ENCODE data around the gene TRIM43.
"Not testable (repeated sequence)": the region's sequence is repeated elsewhere in the genome, so short reads cannot be mapped to it uniquely, and the experiment has no call there.

The TRIM43 gene

DNA sequence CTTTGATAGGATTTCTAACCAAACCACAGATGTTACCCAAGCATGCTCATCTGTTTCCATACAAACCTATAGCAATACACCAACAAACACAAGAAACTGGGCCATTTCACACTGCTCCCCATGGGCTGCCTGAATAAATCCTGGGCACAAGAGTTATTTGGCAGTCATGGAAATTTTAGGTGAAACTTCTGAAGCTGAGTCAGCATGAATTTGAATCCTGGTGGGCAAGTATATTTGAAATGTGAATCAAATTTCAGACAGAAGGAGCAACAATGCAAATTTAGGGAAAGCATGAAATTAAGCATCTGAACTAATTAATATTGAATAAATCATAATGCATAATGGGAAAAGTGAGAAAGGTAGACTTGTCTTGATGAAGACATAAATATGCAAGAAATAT, 15.9 kb upstream of the TRIM43 start:
- intact Hi-C loops (cut with DNase I; ENCODE audit: low total_unique reads): no loop called here
- DNase-seq: no peak
- no peak overlapping the region for H3K27ac ChIP-seq
- peaks cover 0 to 1% of the 10 kb centered on the region in 2 donors for H3K27me3 ChIP-seq
- TF ChIP-seq, protein P1, sequence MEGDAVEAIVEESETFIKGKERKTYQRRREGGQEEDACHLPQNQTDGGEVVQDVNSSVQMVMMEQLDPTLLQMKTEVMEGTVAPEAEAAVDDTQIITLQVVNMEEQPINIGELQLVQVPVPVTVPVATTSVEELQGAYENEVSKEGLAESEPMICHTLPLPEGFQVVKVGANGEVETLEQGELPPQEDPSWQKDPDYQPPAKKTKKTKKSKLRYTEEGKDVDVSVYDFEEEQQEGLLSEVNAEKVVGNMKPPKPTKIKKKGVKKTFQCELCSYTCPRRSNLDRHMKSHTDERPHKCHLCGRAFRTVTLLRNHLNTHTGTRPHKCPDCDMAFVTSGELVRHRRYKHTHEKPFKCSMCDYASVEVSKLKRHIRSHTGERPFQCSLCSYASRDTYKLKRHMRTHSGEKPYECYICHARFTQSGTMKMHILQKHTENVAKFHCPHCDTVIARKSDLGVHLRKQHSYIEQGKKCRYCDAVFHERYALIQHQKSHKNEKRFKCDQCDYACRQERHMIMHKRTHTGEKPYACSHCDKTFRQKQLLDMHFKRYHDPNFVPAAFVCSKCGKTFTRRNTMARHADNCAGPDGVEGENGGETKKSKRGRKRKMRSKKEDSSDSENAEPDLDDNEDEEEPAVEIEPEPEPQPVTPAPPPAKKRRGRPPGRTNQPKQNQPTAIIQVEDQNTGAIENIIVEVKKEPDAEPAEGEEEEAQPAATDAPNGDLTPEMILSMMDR (IDR thresholded peaks at IDR 0.05): no peak
- no peaks in the 10 kb centered on the region for H3K9me3 ChIP-seq
- H3K4me3 ChIP-seq: no peak overlapping the region
- H3K4me1 ChIP-seq: no peaks in the 10 kb centered on the region
- H3K36me3 ChIP-seq: no peaks in the 10 kb centered on the region

DNA sequence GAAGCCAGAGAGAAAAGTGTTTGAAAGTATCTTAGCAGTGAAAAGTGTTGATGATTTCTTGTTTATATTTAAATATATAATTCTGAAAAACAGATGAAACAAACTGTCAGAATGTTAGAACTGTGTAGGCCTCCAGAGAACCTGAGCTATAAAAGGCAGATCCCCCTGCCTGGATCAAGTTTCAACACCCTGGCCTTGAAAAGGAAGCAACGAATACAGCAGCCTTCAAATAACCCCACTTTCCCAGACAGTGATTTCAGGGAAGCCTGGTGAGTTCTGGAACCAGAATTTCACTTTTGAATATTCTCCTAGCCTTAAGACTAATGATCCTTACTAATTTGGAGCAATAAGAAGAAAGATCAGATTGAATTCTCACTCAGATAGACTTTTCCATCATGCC, 13.3 kb upstream of the TRIM43 start:
- Histone ChIP-seq H3K27me3 (no peaks in the 10 kb centered on the region), H3K36me3 (no peaks in the 10 kb centered on the region), H3K9me3 (no peaks in the 10 kb centered on the region), H3K27ac (no peak overlapping the region), H3K4me1 (no peaks in the 10 kb centered on the region), H3K4me3 (no peak overlapping the region)
- TF ChIP-seq, protein P1 (IDR thresholded peaks at IDR 0.05): no peak
- intact Hi-C loops (cut with DNase I; ENCODE audit: low total_unique reads): no loop called here
- no peak for DNase-seq

DNA sequence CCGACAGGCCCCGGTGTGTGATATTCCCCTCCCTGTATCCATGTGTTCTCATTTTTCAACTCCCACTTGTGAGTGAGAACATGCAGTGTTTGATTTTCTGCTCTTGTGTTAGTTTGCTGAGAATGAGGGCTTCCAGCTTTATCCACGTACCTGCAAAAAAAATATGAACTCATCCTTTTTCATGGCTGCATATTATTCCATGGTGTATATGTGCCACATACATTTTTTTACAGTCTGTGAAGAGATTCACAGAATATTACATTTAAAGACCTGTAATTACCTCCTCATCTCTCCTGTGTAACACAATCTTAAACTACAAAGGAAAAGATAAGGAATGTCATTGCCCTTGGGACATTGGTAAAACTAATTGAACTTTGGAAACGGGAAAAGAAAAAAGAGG, 8.3 kb upstream of the TRIM43 start:
- H3K27me3 ChIP-seq; intact Hi-C loops (cut with DNase I; ENCODE audit: low total_unique reads); H3K4me1 ChIP-seq; H3K9me3 ChIP-seq; H3K4me3 ChIP-seq; H3K27ac ChIP-seq; DNase-seq; H3K36me3 ChIP-seq: not testable (repeated sequence)

DNA sequence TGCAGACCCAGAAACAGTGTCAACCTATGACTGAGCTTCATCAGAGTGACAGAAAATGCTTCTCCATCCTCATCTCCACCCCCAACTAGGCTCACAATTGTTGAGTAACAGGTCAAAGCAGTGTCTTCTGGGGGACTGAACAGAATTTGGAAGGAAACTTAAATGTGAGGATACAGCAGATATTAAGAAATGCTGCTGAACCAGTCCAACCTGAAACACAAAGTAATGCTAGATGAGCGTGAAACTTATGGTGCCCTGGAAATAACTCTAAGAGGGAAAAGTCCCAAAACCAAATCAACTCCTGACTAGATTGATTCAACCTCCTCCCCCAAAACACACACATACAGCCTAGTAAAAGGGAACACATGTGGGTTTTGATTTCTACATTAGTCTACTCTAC, 7.5 kb upstream of the TRIM43 start:
- H3K27me3 ChIP-seq; H3K27ac ChIP-seq; H3K4me3 ChIP-seq; DNase-seq; H3K4me1 ChIP-seq; H3K36me3 ChIP-seq; H3K9me3 ChIP-seq; intact Hi-C loops (cut with DNase I; ENCODE audit: low total_unique reads): not testable (repeated sequence)

DNA sequence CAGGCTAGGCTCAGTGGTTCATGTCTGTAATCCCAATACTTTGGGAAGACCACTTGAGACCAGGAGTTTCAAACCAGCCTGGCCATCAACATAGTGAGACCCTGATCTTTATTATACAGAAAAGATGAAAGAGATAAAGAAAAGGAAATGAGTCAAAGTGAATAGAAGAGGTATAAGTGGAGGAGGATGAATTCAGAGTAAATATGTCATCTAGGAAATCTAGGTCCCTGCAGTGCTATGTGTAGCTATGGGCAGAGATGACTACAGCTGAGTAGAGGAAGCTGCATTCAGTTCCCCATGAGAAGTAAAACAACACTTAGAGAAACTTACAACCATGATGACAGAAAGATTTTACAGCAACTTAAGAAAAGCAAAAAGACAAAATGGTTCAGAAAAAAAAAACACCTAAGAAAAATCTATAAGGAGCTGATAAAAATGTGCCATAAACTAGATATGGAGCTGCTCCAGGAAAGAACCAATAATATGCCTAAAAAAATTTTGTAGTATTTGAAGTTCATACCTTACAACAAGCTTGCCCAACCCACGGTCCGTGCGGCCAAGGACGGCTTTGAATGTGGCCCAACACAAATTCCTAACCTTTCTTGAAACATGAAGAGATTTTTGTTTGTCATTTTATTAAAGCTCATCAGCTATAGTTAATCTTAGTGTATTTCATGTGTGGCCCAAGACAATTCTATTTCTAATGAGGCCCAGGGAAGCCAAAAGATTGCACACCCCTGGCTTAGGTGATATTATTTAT, 1.8 kb upstream of the TRIM43 start:
- intact Hi-C loops (cut with DNase I; ENCODE audit: low total_unique reads); DNase-seq; H3K27ac ChIP-seq; H3K9me3 ChIP-seq; H3K36me3 ChIP-seq; H3K27me3 ChIP-seq; H3K4me3 ChIP-seq; H3K4me1 ChIP-seq: not testable (repeated sequence)

DNA sequence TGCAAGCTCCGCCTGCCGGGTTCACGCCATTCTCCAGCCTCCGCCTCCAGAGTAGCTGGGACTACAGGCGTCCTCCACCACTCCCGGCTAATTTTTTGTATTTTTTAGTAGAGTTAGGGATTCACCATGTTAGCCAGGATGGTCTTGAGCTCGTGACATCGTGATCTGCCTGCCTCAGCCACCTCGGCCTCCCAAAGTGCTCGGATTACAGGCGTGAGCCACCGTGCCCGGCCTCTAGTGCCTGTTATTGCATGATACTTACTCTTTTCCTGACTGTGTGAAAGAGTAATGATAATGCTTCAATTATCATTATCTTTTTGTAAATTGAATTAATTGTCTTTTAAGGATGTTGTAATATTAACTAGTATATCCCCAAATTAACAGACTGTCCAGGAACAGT, 1.2 kb downstream of the TRIM43 start:
- H3K4me3 ChIP-seq; H3K9me3 ChIP-seq; DNase-seq; H3K4me1 ChIP-seq; H3K27me3 ChIP-seq; H3K27ac ChIP-seq; H3K36me3 ChIP-seq; intact Hi-C loops (cut with DNase I; ENCODE audit: low total_unique reads): not testable (repeated sequence)

GRCh38 chr2:95595012-95595411, 3.2 kb downstream of the TRIM43 start:
- H3K9me3 ChIP-seq; DNase-seq; H3K27ac ChIP-seq; intact Hi-C loops (cut with DNase I; ENCODE audit: low total_unique reads); H3K36me3 ChIP-seq; H3K27me3 ChIP-seq; H3K4me3 ChIP-seq; H3K4me1 ChIP-seq: not testable (repeated sequence)

- intact Hi-C loops (cut with DNase I; ENCODE audit: low total_unique reads); H3K36me3 ChIP-seq: not testable (repeated sequence)
Observed at GRCh38 chr2:95601301-95601700, 9.5 kb downstream of the TRIM43 start.

GRCh38 chr2:95602146-95602545, 10.3 kb downstream of the TRIM43 start:
- H3K27me3 ChIP-seq; intact Hi-C loops (cut with DNase I; ENCODE audit: low total_unique reads): not testable (repeated sequence)

More at GRCh38 chr2:95601301-95601700, 9.5 kb downstream of the TRIM43 start:
- not testable (repeated sequence) for DNase-seq, H3K27me3 ChIP-seq, H3K27ac ChIP-seq, H3K4me1 ChIP-seq, H3K9me3 ChIP-seq, H3K4me3 ChIP-seq

GRCh38 chr2:95608356-95608755, 16.6 kb downstream of the TRIM43 start:
- H3K36me3 ChIP-seq; H3K9me3 ChIP-seq; H3K27ac ChIP-seq; H3K27me3 ChIP-seq; H3K4me3 ChIP-seq; DNase-seq; intact Hi-C loops (cut with DNase I; ENCODE audit: low total_unique reads); H3K4me1 ChIP-seq: not testable (repeated sequence)

More at GRCh38 chr2:95602146-95602545, 10.3 kb downstream of the TRIM43 start:
- not testable (repeated sequence) for H3K4me1 ChIP-seq, H3K9me3 ChIP-seq, H3K4me3 ChIP-seq, DNase-seq, H3K36me3 ChIP-seq, H3K27ac ChIP-seq

DNA sequence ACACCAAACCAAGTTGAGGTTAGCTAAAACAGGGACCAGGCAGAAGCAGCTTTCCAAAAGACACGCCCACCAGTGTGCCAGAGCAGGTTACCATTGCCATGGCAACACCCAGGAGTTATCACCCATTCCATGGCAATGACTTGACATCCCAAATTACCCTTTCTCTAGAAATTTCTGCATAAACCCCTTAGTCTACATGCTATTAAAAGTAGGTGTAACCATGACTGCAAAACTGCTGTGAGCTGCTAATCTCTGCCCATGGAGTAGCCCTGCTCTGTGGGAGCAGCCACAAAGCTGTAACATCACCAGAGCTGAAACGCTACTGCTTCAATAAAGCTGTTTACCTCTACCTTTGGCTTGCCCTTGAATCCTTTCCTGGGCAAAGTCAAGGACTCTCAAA, 18.0 kb downstream of the TRIM43 start:
- H3K36me3 ChIP-seq; H3K27me3 ChIP-seq; H3K4me3 ChIP-seq; intact Hi-C loops (cut with DNase I; ENCODE audit: low total_unique reads); DNase-seq; H3K9me3 ChIP-seq; H3K27ac ChIP-seq; H3K4me1 ChIP-seq: not testable (repeated sequence)

DNA sequence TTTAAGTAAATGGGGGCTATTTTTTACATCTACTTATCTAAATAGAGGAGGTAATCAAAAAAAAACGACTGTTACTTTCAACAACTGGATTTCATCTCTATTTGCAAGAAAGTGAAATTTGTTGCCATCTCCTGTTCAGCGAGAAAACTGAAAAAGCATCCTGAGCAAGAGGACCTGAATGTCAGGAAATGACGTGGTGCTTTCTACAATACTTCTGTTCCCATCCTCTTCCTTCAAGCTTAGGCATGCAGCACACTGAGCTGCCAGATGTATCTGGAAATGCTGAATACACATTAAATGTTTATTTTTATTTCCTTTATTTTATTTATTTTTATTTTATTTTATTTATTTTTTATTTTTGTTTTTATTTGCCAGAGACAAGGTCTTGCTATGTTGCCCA, 21.2 kb downstream of the TRIM43 start:
- H3K4me1 ChIP-seq; H3K4me3 ChIP-seq; H3K36me3 ChIP-seq; DNase-seq; H3K27ac ChIP-seq; intact Hi-C loops (cut with DNase I; ENCODE audit: low total_unique reads); H3K27me3 ChIP-seq; H3K9me3 ChIP-seq: not testable (repeated sequence)

GRCh38 chr2:95622728-95623127, 30.9 kb downstream of the TRIM43 start:
- intact Hi-C loops (cut with DNase I; ENCODE audit: low total_unique reads); DNase-seq; H3K4me1 ChIP-seq; H3K36me3 ChIP-seq; H3K9me3 ChIP-seq; H3K27ac ChIP-seq; H3K4me3 ChIP-seq; H3K27me3 ChIP-seq: not testable (repeated sequence)

Data from tibial artery (tissue), 4 donors.